K562 (cell line): ENCODE results near the gene NUP188. TPM values are rescaled to one million over a fixed set of nuclear protein-coding genes. Genes with fewer than 3 reads are reported as not detected.

Experiments
- ATAC-seq: fragments of 200-7000 bp; cut with Tn5 transposase; 3 replicates; pipeline ENCODE4 v1.9.1; 2020; ENCODE audit warnings: moderate library complexity
- BruUV-seq: library from RNA; stranded (reverse); fragments of 400-500 nt; replicated peaks from 2 replicates; lab custom pipeline; 2021; lab: Mats Ljungman, UMichigan
- CTCF ChIA-PET: fragments of 300-600 bp; formaldehyde crosslinking; extraction: SDS; loops from one replicate; lab custom pipeline; 2021; ENCODE audit warnings: low intra/inter-chr PET ratio; lab: Yijun Ruan, JAX
- POLR2A ChIA-PET: fragments of 300-600, 350-650 bp; sonication (Branson Sonifier 250); formaldehyde crosslinking; extraction: SDS; loops from one replicate; lab custom pipeline; 2021; ENCODE audit warnings: antibody characterized with exemption, inconsistent platforms; lab: Yijun Ruan, JAX
- DNase-seq, 4 experiments: peaks; one replicate each; pipeline versions ENCODE4 v3.0.0 to v3.0.0-alpha.2; 2011 to 2018; ENCODE audit warnings: low spot score in 3 of 4, mixed read lengths in 3 of 4; ENCODE audit errors: extremely low read depth in 1 of 4
- FAIRE-seq: peaks from 2 replicates; lab custom pipeline; 2011; peaks lifted over from hg19 to GRCh38; lab: Jason Lieb, UNC
- H2AFZ ChIP-seq: 2 replicates; pipeline ENCODE4 v1.6.0; 2011; ENCODE audit warnings: low read depth, low read length, control low read depth, inconsistent platforms
- H3K27ac ChIP-seq: fragments of 200-600 bp; 3 replicates; pipeline ENCODE4 v1.8.0; 2011; ENCODE audit warnings: low read depth, mild to moderate bottlenecking, control low read depth, inconsistent platforms, low read length, moderate library complexity, mixed read lengths; ENCODE audit errors: extremely low read depth
- H3K27me3 ChIP-seq, 2 experiments: fragments of 300-600 bp in 1 of 2; 2 replicates in 1 of 2; 3 replicates in 1 of 2; pipeline versions ENCODE4 v1.6.0 to v1.8.0; 2011; ENCODE audit warnings: inconsistent platforms in 2 of 2, low read length in 2 of 2, mild to moderate bottlenecking in 1 of 2, mixed read lengths in 1 of 2, moderate library complexity in 1 of 2; ENCODE audit not compliant: control insufficient read depth in 2 of 2, insufficient read depth in 2 of 2
- H3K36me3 ChIP-seq: fragments of 300-600 bp; 3 replicates; pipeline ENCODE4 v1.8.0; 2011; ENCODE audit warnings: mild to moderate bottlenecking, low read length, inconsistent platforms; ENCODE audit not compliant: control insufficient read depth, insufficient read depth
- H3K4me1 ChIP-seq, 2 experiments: fragments of 200-600 bp in 1 of 2; replicated peaks in 1 of 2; 2 replicates in 1 of 2; 3 replicates in 1 of 2; pipeline versions ENCODE4 v1.5.1 to v1.8.0; 2011; ENCODE audit warnings: inconsistent platforms in 2 of 2, low read length in 2 of 2, mild to moderate bottlenecking in 1 of 2, mixed read lengths in 1 of 2, moderate library complexity in 1 of 2; ENCODE audit not compliant: control insufficient read depth in 2 of 2, insufficient read depth in 2 of 2
- H3K4me2 ChIP-seq: 2 replicates; pipeline ENCODE4 v1.6.1; 2011; ENCODE audit warnings: low read length, control low read depth, inconsistent platforms, mixed read lengths; ENCODE audit not compliant: insufficient read depth
- H3K4me3 ChIP-seq: fragments of 200-600 bp; sonication (generic), shearing (Covaris generic); 2 replicates; pipeline ENCODE4 v1.5.1; 2016; ENCODE audit warnings: control low read depth, inconsistent platforms
- H3K79me2 ChIP-seq: fragments of 200-600 bp; 3 replicates; pipeline ENCODE4 v1.8.0; 2011; ENCODE audit warnings: low read length, inconsistent platforms; ENCODE audit not compliant: control insufficient read depth, insufficient read depth
- H3K9ac ChIP-seq, 2 experiments: 2 replicates each; pipeline versions ENCODE4 v1.6.0 to v1.6.1; 2011; ENCODE audit warnings: low read depth in 2 of 2, low read length in 2 of 2, control low read depth in 1 of 2, inconsistent platforms in 1 of 2, mild to moderate bottlenecking in 1 of 2, mixed read lengths in 1 of 2; ENCODE audit not compliant: insufficient read depth in 1 of 2
- H3K9me1 ChIP-seq: one replicate; pipeline ENCODE4 v1.6.0; 2011; ENCODE audit warnings: inconsistent platforms, mild to moderate bottlenecking, low read length, moderate library complexity; ENCODE audit not compliant: control insufficient read depth, insufficient read depth
- H3K9me3 ChIP-seq: replicated peaks from 2 replicates; pipeline ENCODE4 v1.5.1; 2011; ENCODE audit warnings: low read depth, low read length, inconsistent platforms; ENCODE audit not compliant: control insufficient read depth, insufficient read depth
- H4K20me1 ChIP-seq: replicated peaks from 2 replicates; pipeline ENCODE4 v1.6.1; 2011; ENCODE audit warnings: low read length, inconsistent platforms, mixed read lengths; ENCODE audit not compliant: control insufficient read depth, insufficient read depth
- DPF2 ChIP-seq: fragments of 450-650 bp; IDR thresholded peaks from 2 replicates; pipeline ENCODE4 v1.6.1; 2016
- MAFK ChIP-seq: IDR thresholded peaks from 2 replicates; pipeline ENCODE4 v1.6.1; 2011; ENCODE audit warnings: low read length, improper control_type of control experiment
- MIER1 ChIP-seq: fragments of 450-650 bp; IDR thresholded peaks from 2 replicates; pipeline ENCODE4 v1.6.1; 2016; ENCODE audit warnings: antibody characterized with exemption, mild to moderate bottlenecking, low read depth
- NCOA6 ChIP-seq: fragments of 450-650 bp; IDR thresholded peaks from 2 replicates; pipeline ENCODE4 v1.6.1; 2017; ENCODE audit warnings: mild to moderate bottlenecking
- POLR2G ChIP-seq: fragments of 200-400 bp; formaldehyde crosslinking; IDR thresholded peaks from 2 replicates; pipeline ENCODE4 v1.6.1; 2017; ENCODE audit warnings: low read depth, mild to moderate bottlenecking, antibody characterized with exemption, low read length, moderate library complexity
- RBFOX2 ChIP-seq: fragments of 200-400 bp; formaldehyde crosslinking; IDR thresholded peaks from 2 replicates; pipeline ENCODE4 v1.6.1; 2017; ENCODE audit warnings: low read depth, mild to moderate bottlenecking, low read length, moderate library complexity
- RBM22 ChIP-seq: fragments of 200-400 bp; formaldehyde crosslinking; IDR thresholded peaks from 2 replicates; pipeline ENCODE4 v1.6.1; 2018; ENCODE audit warnings: low read length, low read depth; ENCODE audit not compliant: poor library complexity, severe bottlenecking
- SIN3A ChIP-seq, 2 experiments: fragments of 150-350 bp in 1 of 2; IDR thresholded peaks; 2 replicates each; pipeline ENCODE4 v1.6.1; 2011 to 2016; ENCODE audit warnings: borderline replicate concordance in 2 of 2, low read depth in 2 of 2, low read length in 2 of 2, mild to moderate bottlenecking in 2 of 2, moderate library complexity in 2 of 2; ENCODE audit not compliant: control insufficient read depth in 1 of 2
- SMARCB1 ChIP-seq: IDR thresholded peaks from 2 replicates; pipeline ENCODE4 v1.6.1; 2011; ENCODE audit warnings: improper control_type of control experiment, low read depth; ENCODE audit not compliant: insufficient read length
- SOX6 ChIP-seq: fragments of 450-650 bp; IDR thresholded peaks from 2 replicates; pipeline ENCODE4 v1.6.1; 2014; ENCODE audit warnings: mild to moderate bottlenecking
- ZNF175 ChIP-seq: fragments of 200-800 bp; sonication (Bioruptor generic); IDR thresholded peaks from 2 replicates; pipeline ENCODE4 v1.6.1; 2016; ENCODE audit warnings: low read depth, mild to moderate bottlenecking, missing genetic modification characterization, missing compliant biosample characterization
- ZNF668 ChIP-seq: fragments of 250-450 bp; sonication (Bioruptor Pico); IDR thresholded peaks from 2 replicates; pipeline ENCODE4 v1.8.0; 2022; ENCODE audit warnings: mild to moderate bottlenecking, inconsistent platforms
- ZNF780A ChIP-seq: fragments of 250-450 bp; sonication (Bioruptor Pico); IDR thresholded peaks from 2 replicates; pipeline ENCODE4 v1.5.0; 2021; ENCODE audit warnings: mild to moderate bottlenecking
- WGBS: fragments of 100-300 bp; shearing (Covaris generic); methylation state at CpG from one replicate; pipeline ENCODE4 v1.1.6; 2016; ENCODE audit warnings: low coverage, mixed read lengths; ENCODE audit not compliant: insufficient coverage; ENCODE audit errors: missing lambda C conversion rate; 5-methylcytosine and 5-hydroxymethylcytosine counted together
- in situ Hi-C: fragments of 300-500 bp; cut with MboI; formaldehyde crosslinking; loops from 4 replicates; pipeline ENCODE4 v1.15.0; 2018; ENCODE audit warnings: inconsistent platforms, mixed read lengths
- intact Hi-C: fragments of 100-400 bp; cut with micrococcal nuclease; formaldehyde crosslinking; loops from 2 replicates; pipeline ENCODE4 v1.14.2; 2022
- polyA plus RNA-seq, 8 experiments: library from polyadenylated mRNA; depleted of rRNA in 4 of 8; stranded (reverse) in 5 of 8; unstranded in 3 of 8; fragments of >200 nt; fragmentation: Nextera tagmentation in 2 of 8; fragmentation: Illumina TruSeq in 1 of 8; extraction: Ambion mirVana in 2 of 8; extraction: Trizol in 1 of 8; gene quantifications; 2 replicates each; pipeline versions ENCODE4 v1.2.1 to v1.2.3, GENCODE V29; 2011 to 2014; ENCODE audit warnings: inconsistent platforms in 1 of 8, missing spikeins in 1 of 8
- total RNA-seq, 7 experiments: library from RNA; depleted of rRNA in 6 of 7; stranded (reverse); fragments of >200 nt in 6 of 7; fragmentation: Illumina TruSeq in 2 of 7; extraction: Trizol in 2 of 7; gene quantifications; 2 replicates each; pipeline versions ENCODE4 v1.2.1 to v1.2.3, GENCODE V29; 2011 to 2021; ENCODE audit warnings: low replicate concordance in 1 of 7

Gene NUP188
- total and polyA plus RNA-seq, 9 of the 15 experiments (the other 6 are each of a cell fraction or from before 2014, with no cell fraction given) = 11.7 to 135 (median 70.6) TPM

DNA sequence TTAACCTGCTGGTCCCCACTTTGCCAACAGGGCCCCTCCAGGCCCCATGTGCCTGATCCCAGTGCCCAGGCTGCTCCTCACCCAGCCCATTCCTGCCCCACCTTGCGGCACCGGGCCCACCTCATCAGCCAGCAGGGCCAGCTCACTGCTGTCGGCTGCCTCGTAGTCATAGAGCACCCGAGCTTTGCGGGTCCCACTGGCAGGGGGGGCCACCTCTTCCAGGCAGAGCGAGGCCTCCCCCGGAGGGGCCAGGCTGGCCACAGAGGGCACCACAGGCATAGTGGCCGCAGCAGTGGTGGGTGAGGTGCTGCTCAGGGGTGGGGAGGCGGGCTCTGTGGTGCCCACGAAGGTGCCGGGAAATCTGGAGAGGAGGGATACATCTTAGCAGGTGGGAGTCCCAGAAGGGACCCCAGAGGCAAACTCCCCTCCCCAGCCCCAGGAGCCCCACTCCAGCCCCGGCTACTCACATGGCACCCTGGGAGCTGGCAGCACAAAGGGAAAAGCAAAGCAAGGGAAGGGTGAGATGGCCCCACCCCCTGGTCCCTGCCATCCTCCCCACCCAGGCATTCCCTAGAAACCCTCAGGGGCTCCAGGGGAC lies 61.6 kb downstream of the NUP188 start (continued):
- no peak for TF ChIP-seq NCOA6
- TF ChIP-seq MAFK = no peak
- peak; percentile 75 for TF ChIP-seq POLR2G
- TF ChIP-seq DPF2 = no peak
- TF ChIP-seq SIN3A (IDR thresholded peaks at IDR 0.05; ENCODE audit: borderline replicate concordance in 2 of 2, control insufficient read depth in 1 of 2, low read depth in 2 of 2, low read length in 2 of 2) = no peak
- no peak for TF ChIP-seq ZNF668 (CRISPR knock-in tag)
- TF ChIP-seq SMARCB1 = no peak
- TF ChIP-seq ZNF780A (CRISPR knock-in tag) = no peak
- no peak for TF ChIP-seq SOX6
- no peak for TF ChIP-seq ZNF175

DNA sequence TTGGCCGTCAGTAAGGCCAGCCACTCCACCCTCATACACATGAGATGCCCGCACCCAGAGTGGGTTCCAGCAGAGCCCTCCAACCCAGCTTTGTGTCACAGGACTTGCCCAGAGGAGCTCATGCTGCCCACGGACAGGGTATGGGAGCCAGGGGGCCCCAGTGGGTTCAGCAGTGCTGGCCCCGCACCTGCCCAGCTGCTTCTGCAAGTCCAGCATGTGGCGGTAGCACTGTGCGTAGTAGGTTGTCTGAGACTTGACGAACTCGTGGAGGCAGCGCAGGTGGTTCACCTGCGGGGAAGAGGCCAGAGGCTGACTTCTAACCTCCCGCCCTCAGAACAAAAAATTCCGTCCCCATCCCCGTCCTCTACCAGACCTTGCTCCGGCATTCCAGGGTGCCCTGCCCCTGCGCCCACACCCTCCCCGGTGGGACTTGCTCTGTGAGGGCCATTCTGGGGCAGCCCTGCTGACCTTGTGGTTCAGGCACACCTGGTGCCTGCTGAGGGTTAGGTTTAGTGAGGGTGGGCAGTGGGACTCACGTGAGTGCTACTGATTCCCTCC lies 62.2 kb downstream of the NUP188 start:
- peak overlapping the region in 1 of 2 experiments; percentile 37; a peak in 1 of 4 replicates for H3K9ac ChIP-seq
- peaks cover 99% of the 10 kb centered on the region for H3K36me3 ChIP-seq
- no peaks in the 10 kb centered on the region for H3K9me3 ChIP-seq
- intact Hi-C loops (loop anchor here (5.0 kb wide), 1 partner anchor 277 kb away; no protein-coding TSS in a partner anchor), in situ Hi-C loops (no loop called here)
- no peak for ATAC-seq
- 94% methylated on average over 17 of the region's 17 CpGs for WGBS
- H3K4me3 ChIP-seq = no peak overlapping the region
- no peak overlapping the region for H2AFZ ChIP-seq
- no peaks in the 10 kb centered on the region for H3K9me1 ChIP-seq
- H3K27ac ChIP-seq = no peak overlapping the region
- no peaks in the 10 kb centered on the region for H3K27me3 ChIP-seq
- POLR2A ChIA-PET = interaction anchor here (1.0 to 3.4 kb wide), 3 partner anchors 9 to 19 kb away, joined by 3 to 15 read pairs (median 3); partner anchors contain the start of gene SH3GLB2
- H3K79me2 ChIP-seq = no peaks in the 10 kb centered on the region
- CTCF ChIA-PET = no interaction called here
- H3K4me1 ChIP-seq = peaks cover 0 to 54% of the 10 kb centered on the region in 2 experiments; a peak in 3 of 5 replicates
- no peak for FAIRE-seq
- DNase-seq = no peak
- no peak overlapping the region for H3K4me2 ChIP-seq
- H4K20me1 ChIP-seq = peaks cover 17% of the 10 kb centered on the region
- BruUV-seq = no TSS peak
- TF ChIP-seq MIER1 = no peak
- TF ChIP-seq POLR2G = peak; percentile 40; the same call in 1 of the 2 replicates
- 0 out of 2 replicates have a peak, but pooled peaks have one; percentile 32 for TF ChIP-seq RBFOX2
- TF ChIP-seq RBM22 = peak; percentile 26
